Muscle layer of duodenum (tissue), 2 donors: ENCODE measurements around the gene RIMS4.
A peak's percentile ranks its signal among the peaks of the same experiment; 100 is the strongest.

ENCODE experiments used
- H3K27ac ChIP-seq: one replicate; pipeline ENCODE4 v1.7.0; 2013; ENCODE audit warnings: mild to moderate bottlenecking, low read length
- H3K27me3 ChIP-seq: one replicate; pipeline ENCODE4 v1.7.0; 2013; ENCODE audit warnings: low read depth, mild to moderate bottlenecking, control low read depth, low read length
- H3K36me3 ChIP-seq, 2 donors: one replicate each; pipeline ENCODE4 v1.7.0; 2013; ENCODE audit warnings: low read length in 2 of 2, control low read depth in 1 of 2, mild to moderate bottlenecking in 1 of 2; ENCODE audit not compliant: insufficient read depth in 2 of 2, control insufficient read depth in 1 of 2
- H3K4me1 ChIP-seq, 2 donors: one replicate each; pipeline ENCODE4 v1.7.0; 2013; ENCODE audit warnings: low read length in 2 of 2, mild to moderate bottlenecking in 2 of 2, control low read depth in 1 of 2, moderate library complexity in 1 of 2; ENCODE audit not compliant: insufficient read depth in 2 of 2, control insufficient read depth in 1 of 2
- H3K4me3 ChIP-seq, 2 donors: one replicate each; pipeline ENCODE4 v1.7.0; 2013; ENCODE audit warnings: low read length in 2 of 2, low read depth in 1 of 2, mild to moderate bottlenecking in 1 of 2
- H3K9me3 ChIP-seq, 2 donors: one replicate each; pipeline ENCODE4 v1.7.0; 2013; ENCODE audit warnings: low read length in 2 of 2, control low read depth in 1 of 2, mild to moderate bottlenecking in 1 of 2; ENCODE audit not compliant: control insufficient read depth in 1 of 2
- donor health status: healthy.

Gene RIMS4

GRCh38 chr20:44723391-44723790 lies 87.0 kb downstream of the RIMS4 start:
- Histone ChIP-seq H3K9me3 (no peaks in the 10 kb centered on the region), H3K36me3 (no peaks in the 10 kb centered on the region), H3K4me1 (no peaks in the 10 kb centered on the region), H3K4me3 (no peak overlapping the region), H3K27me3 (no peaks in the 10 kb centered on the region), H3K27ac (no peak overlapping the region)

GRCh38 chr20:44722990-44723389 lies 87.4 kb downstream of the RIMS4 start:
- no peaks in the 10 kb centered on the region for H3K27me3 ChIP-seq
- no peak overlapping the region for H3K27ac ChIP-seq
- no peaks in the 10 kb centered on the region for H3K36me3 ChIP-seq
- no peak overlapping the region for H3K4me3 ChIP-seq
- no peaks in the 10 kb centered on the region for H3K4me1 ChIP-seq
- H3K9me3 ChIP-seq: no peaks in the 10 kb centered on the region

GRCh38 chr20:44721785-44722054 lies 88.6 kb downstream of the RIMS4 start:
- Histone ChIP-seq H3K9me3 (no peaks in the 10 kb centered on the region), H3K27ac (no peak overlapping the region), H3K36me3 (no peaks in the 10 kb centered on the region), H3K4me3 (no peak overlapping the region), H3K27me3 (no peaks in the 10 kb centered on the region), H3K4me1 (no peaks in the 10 kb centered on the region)

- Histone ChIP-seq H3K4me3 (no peak overlapping the region), H3K9me3 (no peaks in the 10 kb centered on the region), H3K36me3 (no peaks in the 10 kb centered on the region), H3K4me1 (no peaks in the 10 kb centered on the region), H3K27me3 (no peaks in the 10 kb centered on the region), H3K27ac (no peak overlapping the region)
These were observed 89.2 kb downstream of the RIMS4 start for GRCh38 chr20:44720997-44721784.

- H3K27ac ChIP-seq: no peak overlapping the region
These were observed 89.7 kb downstream of the RIMS4 start for GRCh38 chr20:44720621-44720996.

GRCh38 chr20:44719841-44720240 lies 90.5 kb downstream of the RIMS4 start:
- H3K27ac ChIP-seq: no peak overlapping the region
- H3K36me3 ChIP-seq: no peaks in the 10 kb centered on the region
- H3K27me3 ChIP-seq: no peaks in the 10 kb centered on the region
- no peaks in the 10 kb centered on the region for H3K9me3 ChIP-seq
- no peak overlapping the region for H3K4me3 ChIP-seq
- peaks cover 0 to 7% of the 10 kb centered on the region in 2 donors for H3K4me1 ChIP-seq

More at GRCh38 chr20:44720621-44720996, 89.7 kb downstream of the RIMS4 start:
- Histone ChIP-seq H3K9me3 (no peaks in the 10 kb centered on the region), H3K27me3 (no peaks in the 10 kb centered on the region), H3K36me3 (no peaks in the 10 kb centered on the region), H3K4me1 (no peaks in the 10 kb centered on the region), H3K4me3 (no peak overlapping the region)

- Histone ChIP-seq H3K9me3 (no peaks in the 10 kb centered on the region), H3K36me3 (no peaks in the 10 kb centered on the region), H3K4me1 (peaks cover 0 to 15% of the 10 kb centered on the region in 2 donors), H3K27ac (no peak overlapping the region), H3K27me3 (no peaks in the 10 kb centered on the region), H3K4me3 (no peak overlapping the region)
These were observed 92.4 kb downstream of the RIMS4 start for GRCh38 chr20:44717986-44718385.

GRCh38 chr20:44716309-44717106 lies 93.8 kb downstream of the RIMS4 start:
- Histone ChIP-seq H3K4me1 (peaks cover 0 to 15% of the 10 kb centered on the region in 2 donors), H3K4me3 (no peak overlapping the region)

GRCh38 chr20:44715499-44716308 lies 94.6 kb downstream of the RIMS4 start:
- Histone ChIP-seq H3K4me3 (no peak overlapping the region), H3K27ac (no peak overlapping the region), H3K9me3 (no peaks in the 10 kb centered on the region), H3K27me3 (no peaks in the 10 kb centered on the region), H3K4me1 (peaks cover 0 to 15% of the 10 kb centered on the region in 2 donors), H3K36me3 (no peaks in the 10 kb centered on the region)

More at GRCh38 chr20:44716309-44717106, 93.8 kb downstream of the RIMS4 start:
- Histone ChIP-seq H3K27ac (no peak overlapping the region), H3K9me3 (no peaks in the 10 kb centered on the region), H3K27me3 (no peaks in the 10 kb centered on the region), H3K36me3 (no peaks in the 10 kb centered on the region)

GRCh38 chr20:44714701-44715498 lies 95.4 kb downstream of the RIMS4 start, which contains the start of gene CCN5:
Gene CCN5, plus strand, starts transcription at chr20:44715369. Its CDS starts 22 bp downstream, at chr20:44715391.
- peaks cover 0 to 15% of the 10 kb centered on the region in 2 donors for H3K4me1 ChIP-seq
- H3K4me3 ChIP-seq: peak within 1 kb of the TSS in 1 of 2 donors; percentile 1
- no peaks in the 10 kb centered on the region for H3K9me3 ChIP-seq
- no peaks in the 10 kb centered on the region for H3K36me3 ChIP-seq
- H3K27me3 ChIP-seq: no peaks in the 10 kb centered on the region
- H3K27ac ChIP-seq: no peak within 1 kb of the TSS
